HEK293 (cell line): ENCODE data around the gene PITPNM1.

ENCODE experiments used
- CTCF ChIP-seq: fragments of 450-650 bp; formaldehyde crosslinking; IDR thresholded peaks from 2 replicates; pipeline ENCODE4 v1.5.1; 2016; ENCODE audit warnings: missing biosample characterization, missing genetic modification characterization
- MYNN ChIP-seq: fragments of 450-650 bp; formaldehyde crosslinking; IDR thresholded peaks from 2 replicates; pipeline ENCODE4 v1.5.1; 2016; ENCODE audit warnings: missing biosample characterization, missing genetic modification characterization, borderline replicate concordance

GRCh38 chr11:67442504-67443404 lies 62.4 kb downstream of the PITPNM1 start:
- TF ChIP-seq CTCF (no peak), MYNN (tag by site-specific recombination) (no peak)
